ENCODE data around the gene HIRA. TPM values are rescaled to one million over a fixed set of nuclear protein-coding genes. Genes with fewer than 3 reads are reported as not detected.
A peak's percentile ranks its signal among the peaks of the same experiment; 100 is the strongest.

HIRA gene
- total RNA-seq (ENCODE audit: low replicate concordance): 38.3 and 43.3 TPM in 2 replicates
- long read RNA-seq, partial matches to known transcripts: 9 of 14 reads
- long read RNA-seq, other reads (novel, unspliced or antisense): 5 of 14 reads

GRCh38 chr22:19431649-19432132, at the start of gene HIRA:
Gene HIRA (minus strand): TSS chr22:19431733. CDS start chr22:19431476, 257 bp downstream.
- Mint-ChIP-seq H3K4me3 (peak within 1 kb of the TSS; percentile 94), H3K4me1 (ENCODE audit: unreplicated experiment) (peaks cover 26% of the 10 kb centered on the region), H3K27me3 (no peaks in the 10 kb centered on the region), H3K27ac (peak within 1 kb of the TSS; percentile 87), H3K9me3 (no peaks in the 10 kb centered on the region), H3K36me3 (peaks cover 9% of the 10 kb centered on the region)
- TF ChIP-seq CTCF (conservative IDR thresholded peaks at IDR 0.05): no peak
- peak; percentile 92 for DNase-seq (ENCODE audit: extremely low spot score, unreplicated experiment)

- Mint-ChIP-seq H3K9me3 (no peaks in the 10 kb centered on the region), H3K36me3 (peaks cover 5% of the 10 kb centered on the region), H3K27ac (no peak overlapping the region), H3K4me1 (ENCODE audit: unreplicated experiment) (peaks cover 26% of the 10 kb centered on the region), H3K4me3 (peak overlapping the region; percentile 99), H3K27me3 (no peaks in the 10 kb centered on the region)
- no peak for TF ChIP-seq CTCF (conservative IDR thresholded peaks at IDR 0.05)
- no peak for DNase-seq (ENCODE audit: extremely low spot score, unreplicated experiment)
These were observed 49.3 kb upstream of the HIRA start for GRCh38 chr22:19480789-19481188.

GRCh38 chr22:19480173-19480568, 48.6 kb upstream of the HIRA start:
- no peaks in the 10 kb centered on the region for H3K9me3 Mint-ChIP-seq
- H3K36me3 Mint-ChIP-seq: peaks cover 5% of the 10 kb centered on the region
- H3K27ac Mint-ChIP-seq: peak overlapping the region; percentile 100
- DNase-seq (ENCODE audit: extremely low spot score, unreplicated experiment): no peak
- no peaks in the 10 kb centered on the region for H3K27me3 Mint-ChIP-seq
- H3K4me1 Mint-ChIP-seq (ENCODE audit: unreplicated experiment): peaks cover 26% of the 10 kb centered on the region
- H3K4me3 Mint-ChIP-seq: peak overlapping the region; percentile 99
- no peak for TF ChIP-seq CTCF (conservative IDR thresholded peaks at IDR 0.05)

- H3K9me3 Mint-ChIP-seq: no peaks in the 10 kb centered on the region
- peak within 1 kb of the TSS; percentile 100 for H3K27ac Mint-ChIP-seq
- H3K4me3 Mint-ChIP-seq: peak within 1 kb of the TSS; percentile 99
- no peak for TF ChIP-seq CTCF (conservative IDR thresholded peaks at IDR 0.05)
- DNase-seq (ENCODE audit: extremely low spot score, unreplicated experiment): peak; percentile 94
- no peaks in the 10 kb centered on the region for H3K27me3 Mint-ChIP-seq
- H3K4me1 Mint-ChIP-seq (ENCODE audit: unreplicated experiment): peaks cover 26% of the 10 kb centered on the region
- H3K36me3 Mint-ChIP-seq: peaks cover 5% of the 10 kb centered on the region
These were observed 48.0 kb upstream of the HIRA start, which contains the start of gene CDC45 for GRCh38 chr22:19479355-19480172. Gene CDC45 (plus strand): TSS chr22:19479920. CDS start chr22:19479969, 49 bp downstream.

GRCh38 chr22:19478901-19479354, 47.4 kb upstream of the HIRA start, which contains the start of gene UFD1:
Gene UFD1 (minus strand): TSS chr22:19479193. CDS start chr22:19479085, 108 bp downstream.
- peak; percentile 81 for DNase-seq (ENCODE audit: extremely low spot score, unreplicated experiment)
- peak within 1 kb of the TSS; percentile 100 for H3K27ac Mint-ChIP-seq
- H3K4me3 Mint-ChIP-seq: peak within 1 kb of the TSS; percentile 99
- no peaks in the 10 kb centered on the region for H3K9me3 Mint-ChIP-seq
- H3K27me3 Mint-ChIP-seq: no peaks in the 10 kb centered on the region
- no peak for TF ChIP-seq CTCF (conservative IDR thresholded peaks at IDR 0.05)
- peaks cover 26% of the 10 kb centered on the region for H3K4me1 Mint-ChIP-seq (ENCODE audit: unreplicated experiment)
- peaks cover 5% of the 10 kb centered on the region for H3K36me3 Mint-ChIP-seq
